ENCODE data around the gene LMBR1L. TPM values are rescaled to one million over a fixed set of nuclear protein-coding genes. Genes with fewer than 3 reads are reported as not detected.

The LMBR1L gene, protein sequence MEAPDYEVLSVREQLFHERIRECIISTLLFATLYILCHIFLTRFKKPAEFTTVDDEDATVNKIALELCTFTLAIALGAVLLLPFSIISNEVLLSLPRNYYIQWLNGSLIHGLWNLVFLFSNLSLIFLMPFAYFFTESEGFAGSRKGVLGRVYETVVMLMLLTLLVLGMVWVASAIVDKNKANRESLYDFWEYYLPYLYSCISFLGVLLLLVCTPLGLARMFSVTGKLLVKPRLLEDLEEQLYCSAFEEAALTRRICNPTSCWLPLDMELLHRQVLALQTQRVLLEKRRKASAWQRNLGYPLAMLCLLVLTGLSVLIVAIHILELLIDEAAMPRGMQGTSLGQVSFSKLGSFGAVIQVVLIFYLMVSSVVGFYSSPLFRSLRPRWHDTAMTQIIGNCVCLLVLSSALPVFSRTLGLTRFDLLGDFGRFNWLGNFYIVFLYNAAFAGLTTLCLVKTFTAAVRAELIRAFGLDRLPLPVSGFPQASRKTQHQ
- 32.2 and 36.4 TPM in 2 replicates for total RNA-seq

GRCh38 chr12:49110464-49111155 lies at the start of gene LMBR1L:
TSS of gene LMBR1L (minus strand) at chr12:49110847. CDS start at chr12:49110555, 292 bp downstream.

GRCh38 chr12:49131051-49131893 lies 20.6 kb upstream of the LMBR1L start, which contains the start of gene TUBA1B:
TSS of gene TUBA1B (minus strand) at chr12:49131395. CDS start at chr12:49131300, 95 bp downstream.

GRCh38 chr12:49094160-49094974 lies 16.3 kb downstream of the LMBR1L start, which contains the start of gene DHH:
TSS of gene DHH (minus strand) at chr12:49094801. CDS start at chr12:49094512, 289 bp downstream.

GRCh38 chr12:49069507-49070346 lies 40.9 kb downstream of the LMBR1L start, which contains the start of gene RHEBL1:
TSS of gene RHEBL1 (minus strand) at chr12:49069979. CDS start at chr12:49069785, 194 bp downstream.

GRCh38 chr12:49060237-49061156 lies 50.1 kb downstream of the LMBR1L start, which contains the start of gene KMT2D:
TSS of gene KMT2D (minus strand) at chr12:49060794. CDS start at chr12:49055324, 5,470 bp downstream.

Other genes starting within 250 kb of the LMBR1L start
- gene RND1, start 245.0 kb downstream of the LMBR1L start, total RNA-seq, result 0.43 and 7.5 TPM in 2 replicates
- gene FKBP11, start 185.4 kb downstream of the LMBR1L start, total RNA-seq, result 5.8 and 9.2 TPM in 2 replicates
- 26.6 and 34.9 TPM in 2 replicates for gene ARF3, start 153.4 kb downstream of the LMBR1L start, total RNA-seq
- under 0.01 TPM in 1 of 2 replicates, not detected in the other for gene WNT10B, start 139.1 kb downstream of the LMBR1L start, total RNA-seq
- not detected in 2 replicates for gene WNT1, start 132.5 kb downstream of the LMBR1L start, total RNA-seq
- gene DDN, start 111.5 kb downstream of the LMBR1L start, total RNA-seq, result 0.43 and 0.48 TPM in 2 replicates
- gene PRKAG1, start 92.1 kb downstream of the LMBR1L start, total RNA-seq, result 59.8 and 69.1 TPM in 2 replicates
- 22.0 and 24.3 TPM in 2 replicates for gene KMT2D, start 50.1 kb downstream of the LMBR1L start, total RNA-seq
- 0.24 TPM in 1 of 2 replicates, not detected in the other for gene RHEBL1, start 40.9 kb downstream of the LMBR1L start, total RNA-seq
- gene DHH, start 16.0 kb downstream of the LMBR1L start, total RNA-seq, result under 0.01 TPM in 1 of 2 replicates, not detected in the other
- gene TUBA1B, start 20.5 kb upstream of the LMBR1L start, total RNA-seq, result 247 and 684 TPM in 2 replicates
- 5.1 and 508 TPM in 2 replicates for gene TUBA1A, start 78.2 kb upstream of the LMBR1L start, total RNA-seq
- gene TUBA1C, start 154.2 kb upstream of the LMBR1L start, total RNA-seq, result 301 and 310 TPM in 2 replicates
- not detected in 2 replicates for gene PRPH, start 184.3 kb upstream of the LMBR1L start, total RNA-seq
- gene TROAP, start 212.4 kb upstream of the LMBR1L start, total RNA-seq, result 1.5 and 1.7 TPM in 2 replicates
- under 0.01 TPM in 1 of 2 replicates, not detected in the other for gene C1QL4, start 226.3 kb upstream of the LMBR1L start, total RNA-seq
- under 0.01 and 0.72 TPM in 2 replicates for gene DNAJC22, start 236.0 kb upstream of the LMBR1L start, total RNA-seq

All from tracheal epithelial cell (primary cell).